HCT116 (cell line): ENCODE measurements around the gene PHF21B.

Source experiments
- CTCF ChIP-seq, 3 experiments: fragments of 200-600 bp in 1 of 3; sonication (generic) in 1 of 3; IDR thresholded peaks in 2 of 3; conservative IDR thresholded peaks in 1 of 3; 2 replicates each; pipeline ENCODE4 v1.5.1; 2012 to 2017; ENCODE audit warnings: low read depth in 2 of 3, low read length in 2 of 3, antibody characterized with exemption in 1 of 3, borderline replicate concordance in 1 of 3, control low read depth in 1 of 3, mild to moderate bottlenecking in 1 of 3, mixed read lengths in 1 of 3, mixed run types in 1 of 3, moderate library complexity in 1 of 3; ENCODE audit not compliant: insufficient read depth in 1 of 3
- POLR2A ChIP-seq: IDR thresholded peaks from 2 replicates; pipeline ENCODE4 v1.7.0; 2011; ENCODE audit warnings: borderline replicate concordance; ENCODE audit not compliant: insufficient read depth, insufficient read length; ENCODE audit errors: extremely low read depth
- SIN3A ChIP-seq: IDR thresholded peaks from 2 replicates; pipeline ENCODE4 v1.6.1; 2012; ENCODE audit warnings: low read depth
- ZBTB33 ChIP-seq: IDR thresholded peaks from 2 replicates; pipeline ENCODE4 v1.6.1; 2011; ENCODE audit warnings: mild to moderate bottlenecking, low read length, moderate library complexity; ENCODE audit not compliant: insufficient replicate concordance; ENCODE audit errors: extremely low read depth

- no peak for TF ChIP-seq CTCF (IDR thresholded peaks at IDR 0.05 in 2 of 3, conservative IDR thresholded peaks at IDR 0.05 in 1 of 3; ENCODE audit: borderline replicate concordance in 1 of 3, insufficient read depth in 1 of 3, low read depth in 2 of 3, low read length in 2 of 3)
- no peak for TF ChIP-seq POLR2A
- TF ChIP-seq SIN3A: no peak
- TF ChIP-seq ZBTB33: no peak
These were observed 77.3 kb downstream of the PHF21B start for GRCh38 chr22:44932493-44932892.
